GM23338 (cell line): Measurements from ENCODE around the gene KIAA0232.

ENCODE experiments used
- CREB1 ChIP-seq: fragments of 250-450 bp; sonication (Bioruptor Pico); IDR thresholded peaks from 2 replicates; pipeline ENCODE4 v1.5.0; 2020; ENCODE audit warnings: low read depth, mild to moderate bottlenecking, moderate library complexity
- CTCF ChIP-seq, 2 experiments: fragments of 200-600 bp in 1 of 2; sonication (generic) in 1 of 2; conservative IDR thresholded peaks; 2 replicates each; pipeline versions ENCODE4 v1.5.1 to v1.6.1; 2016 to 2017; ENCODE audit warnings: antibody characterized with exemption in 2 of 2, low read depth in 2 of 2, mild to moderate bottlenecking in 2 of 2, moderate library complexity in 1 of 2
- ETS1 ChIP-seq: IDR thresholded peaks from 2 replicates; pipeline ENCODE4 v1.6.1; 2016; ENCODE audit warnings: antibody characterized with exemption
- EZH2 ChIP-seq: fragments of 200-600 bp; sonication (generic); IDR thresholded peaks from one replicate; pipeline ENCODE4 v1.8.0; 2017; ENCODE audit warnings: antibody characterized with exemption, mild to moderate bottlenecking, low read depth; ENCODE audit not compliant: unreplicated experiment
- EZH2phosphoT487 ChIP-seq: fragments of 200-600 bp; sonication (generic); IDR thresholded peaks from one replicate; pipeline ENCODE4 v1.8.1; 2018; ENCODE audit warnings: antibody characterized with exemption; ENCODE audit not compliant: unreplicated experiment
- JUNB ChIP-seq: IDR thresholded peaks from one replicate; pipeline ENCODE4 v1.6.1; 2016; ENCODE audit warnings: antibody characterized with exemption; ENCODE audit not compliant: unreplicated experiment
- NANOG ChIP-seq: IDR thresholded peaks from 2 replicates; pipeline ENCODE4 v1.6.1; 2016; ENCODE audit warnings: antibody characterized with exemption, borderline replicate concordance
- POLR2AphosphoS5 ChIP-seq: IDR thresholded peaks from 2 replicates; pipeline ENCODE4 v1.6.1; 2016; ENCODE audit warnings: antibody characterized with exemption, low read depth
- ZNF331 ChIP-seq: fragments of 250-450 bp; sonication (Bioruptor Pico); IDR thresholded peaks from 2 replicates; pipeline ENCODE4 v1.5.0; 2020; ENCODE audit warnings: low read depth, mild to moderate bottlenecking, moderate library complexity
- TF ChIP-seq, protein P1 (sequence below): IDR thresholded peaks from one replicate; pipeline ENCODE4 v1.6.1; 2018; ENCODE audit warnings: antibody characterized with exemption; ENCODE audit not compliant: unreplicated experiment
- TF ChIP-seq, protein P2 (sequence below): fragments of 250-450 bp; sonication (Bioruptor Pico); IDR thresholded peaks from 2 replicates; pipeline ENCODE4 v1.5.0; 2020; ENCODE audit warnings: mild to moderate bottlenecking, moderate library complexity

GRCh38 chr4:6851431-6851830 is 68.9 kb downstream of the KIAA0232 start:
- TF ChIP-seq EZH2 (no peak), CTCF (conservative IDR thresholded peaks at IDR 0.05; ENCODE audit: low read depth in 2 of 2) (no peak), EZH2phosphoT487 (no peak), ZNF331 (no peak), POLR2AphosphoS5 (no peak), ETS1 (no peak), JUNB (no peak), CREB1 (CRISPR knock-in tag) (no peak), NANOG (no peak)
- TF ChIP-seq, protein P1, sequence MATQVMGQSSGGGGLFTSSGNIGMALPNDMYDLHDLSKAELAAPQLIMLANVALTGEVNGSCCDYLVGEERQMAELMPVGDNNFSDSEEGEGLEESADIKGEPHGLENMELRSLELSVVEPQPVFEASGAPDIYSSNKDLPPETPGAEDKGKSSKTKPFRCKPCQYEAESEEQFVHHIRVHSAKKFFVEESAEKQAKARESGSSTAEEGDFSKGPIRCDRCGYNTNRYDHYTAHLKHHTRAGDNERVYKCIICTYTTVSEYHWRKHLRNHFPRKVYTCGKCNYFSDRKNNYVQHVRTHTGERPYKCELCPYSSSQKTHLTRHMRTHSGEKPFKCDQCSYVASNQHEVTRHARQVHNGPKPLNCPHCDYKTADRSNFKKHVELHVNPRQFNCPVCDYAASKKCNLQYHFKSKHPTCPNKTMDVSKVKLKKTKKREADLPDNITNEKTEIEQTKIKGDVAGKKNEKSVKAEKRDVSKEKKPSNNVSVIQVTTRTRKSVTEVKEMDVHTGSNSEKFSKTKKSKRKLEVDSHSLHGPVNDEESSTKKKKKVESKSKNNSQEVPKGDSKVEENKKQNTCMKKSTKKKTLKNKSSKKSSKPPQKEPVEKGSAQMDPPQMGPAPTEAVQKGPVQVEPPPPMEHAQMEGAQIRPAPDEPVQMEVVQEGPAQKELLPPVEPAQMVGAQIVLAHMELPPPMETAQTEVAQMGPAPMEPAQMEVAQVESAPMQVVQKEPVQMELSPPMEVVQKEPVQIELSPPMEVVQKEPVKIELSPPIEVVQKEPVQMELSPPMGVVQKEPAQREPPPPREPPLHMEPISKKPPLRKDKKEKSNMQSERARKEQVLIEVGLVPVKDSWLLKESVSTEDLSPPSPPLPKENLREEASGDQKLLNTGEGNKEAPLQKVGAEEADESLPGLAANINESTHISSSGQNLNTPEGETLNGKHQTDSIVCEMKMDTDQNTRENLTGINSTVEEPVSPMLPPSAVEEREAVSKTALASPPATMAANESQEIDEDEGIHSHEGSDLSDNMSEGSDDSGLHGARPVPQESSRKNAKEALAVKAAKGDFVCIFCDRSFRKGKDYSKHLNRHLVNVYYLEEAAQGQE: no peak
- TF ChIP-seq, protein P2, sequence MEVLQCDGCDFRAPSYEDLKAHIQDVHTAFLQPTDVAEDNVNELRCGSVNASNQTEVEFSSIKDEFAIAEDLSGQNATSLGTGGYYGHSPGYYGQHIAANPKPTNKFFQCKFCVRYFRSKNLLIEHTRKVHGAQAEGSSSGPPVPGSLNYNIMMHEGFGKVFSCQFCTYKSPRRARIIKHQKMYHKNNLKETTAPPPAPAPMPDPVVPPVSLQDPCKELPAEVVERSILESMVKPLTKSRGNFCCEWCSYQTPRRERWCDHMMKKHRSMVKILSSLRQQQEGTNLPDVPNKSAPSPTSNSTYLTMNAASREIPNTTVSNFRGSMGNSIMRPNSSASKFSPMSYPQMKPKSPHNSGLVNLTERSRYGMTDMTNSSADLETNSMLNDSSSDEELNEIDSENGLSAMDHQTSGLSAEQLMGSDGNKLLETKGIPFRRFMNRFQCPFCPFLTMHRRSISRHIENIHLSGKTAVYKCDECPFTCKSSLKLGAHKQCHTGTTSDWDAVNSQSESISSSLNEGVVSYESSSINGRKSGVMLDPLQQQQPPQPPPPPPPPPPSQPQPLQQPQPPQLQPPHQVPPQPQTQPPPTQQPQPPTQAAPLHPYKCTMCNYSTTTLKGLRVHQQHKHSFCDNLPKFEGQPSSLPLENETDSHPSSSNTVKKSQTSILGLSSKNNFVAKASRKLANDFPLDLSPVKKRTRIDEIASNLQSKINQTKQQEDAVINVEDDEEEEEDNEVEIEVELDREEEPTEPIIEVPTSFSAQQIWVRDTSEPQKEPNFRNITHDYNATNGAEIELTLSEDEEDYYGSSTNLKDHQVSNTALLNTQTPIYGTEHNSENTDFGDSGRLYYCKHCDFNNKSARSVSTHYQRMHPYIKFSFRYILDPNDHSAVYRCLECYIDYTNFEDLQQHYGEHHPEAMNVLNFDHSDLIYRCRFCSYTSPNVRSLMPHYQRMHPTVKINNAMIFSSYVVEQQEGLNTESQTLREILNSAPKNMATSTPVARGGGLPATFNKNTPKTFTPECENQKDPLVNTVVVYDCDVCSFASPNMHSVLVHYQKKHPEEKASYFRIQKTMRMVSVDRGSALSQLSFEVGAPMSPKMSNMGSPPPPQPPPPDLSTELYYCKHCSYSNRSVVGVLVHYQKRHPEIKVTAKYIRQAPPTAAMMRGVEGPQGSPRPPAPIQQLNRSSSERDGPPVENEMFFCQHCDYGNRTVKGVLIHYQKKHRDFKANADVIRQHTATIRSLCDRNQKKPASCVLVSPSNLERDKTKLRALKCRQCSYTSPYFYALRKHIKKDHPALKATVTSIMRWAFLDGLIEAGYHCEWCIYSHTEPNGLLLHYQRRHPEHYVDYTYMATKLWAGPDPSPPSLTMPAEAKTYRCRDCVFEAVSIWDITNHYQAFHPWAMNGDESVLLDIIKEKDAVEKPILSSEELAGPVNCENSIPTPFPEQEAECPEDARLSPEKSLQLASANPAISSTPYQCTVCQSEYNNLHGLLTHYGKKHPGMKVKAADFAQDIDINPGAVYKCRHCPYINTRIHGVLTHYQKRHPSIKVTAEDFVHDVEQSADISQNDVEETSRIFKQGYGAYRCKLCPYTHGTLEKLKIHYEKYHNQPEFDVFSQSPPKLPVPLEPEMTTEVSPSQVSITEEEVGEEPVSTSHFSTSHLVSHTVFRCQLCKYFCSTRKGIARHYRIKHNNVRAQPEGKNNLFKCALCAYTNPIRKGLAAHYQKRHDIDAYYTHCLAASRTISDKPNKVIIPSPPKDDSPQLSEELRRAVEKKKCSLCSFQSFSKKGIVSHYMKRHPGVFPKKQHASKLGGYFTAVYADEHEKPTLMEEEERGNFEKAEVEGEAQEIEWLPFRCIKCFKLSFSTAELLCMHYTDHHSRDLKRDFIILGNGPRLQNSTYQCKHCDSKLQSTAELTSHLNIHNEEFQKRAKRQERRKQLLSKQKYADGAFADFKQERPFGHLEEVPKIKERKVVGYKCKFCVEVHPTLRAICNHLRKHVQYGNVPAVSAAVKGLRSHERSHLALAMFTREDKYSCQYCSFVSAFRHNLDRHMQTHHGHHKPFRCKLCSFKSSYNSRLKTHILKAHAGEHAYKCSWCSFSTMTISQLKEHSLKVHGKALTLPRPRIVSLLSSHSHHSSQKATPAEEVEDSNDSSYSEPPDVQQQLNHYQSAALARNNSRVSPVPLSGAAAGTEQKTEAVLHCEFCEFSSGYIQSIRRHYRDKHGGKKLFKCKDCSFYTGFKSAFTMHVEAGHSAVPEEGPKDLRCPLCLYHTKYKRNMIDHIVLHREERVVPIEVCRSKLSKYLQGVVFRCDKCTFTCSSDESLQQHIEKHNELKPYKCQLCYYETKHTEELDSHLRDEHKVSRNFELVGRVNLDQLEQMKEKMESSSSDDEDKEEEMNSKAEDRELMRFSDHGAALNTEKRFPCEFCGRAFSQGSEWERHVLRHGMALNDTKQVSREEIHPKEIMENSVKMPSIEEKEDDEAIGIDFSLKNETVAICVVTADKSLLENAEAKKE (CRISPR knock-in tag): no peak
